Heart left ventricle (tissue), 16 donors: ENCODE measurements around the gene ANKRD34A. TPM values are rescaled to one million over a fixed set of nuclear protein-coding genes. Genes with fewer than 3 reads are reported as not detected.

Experiments
- ATAC-seq, 4 donors: fragments of 200-7000 bp; cut with Tn5 transposase; one replicate each; pipeline ENCODE4 v1.9.1; 2020 to 2022; ENCODE audit warnings: moderate library complexity in 4 of 4, mild to moderate bottlenecking in 3 of 4, moderate number of reproducible peaks in 1 of 4
- DNase-seq, 5 donors: peaks; one replicate each; pipeline ENCODE4 v3.0.0-alpha.2; 2020
- H3K27ac ChIP-seq, 12 donors: fragments of 200-600 bp; sonication (generic) in 4 of 12; one replicate each; pipeline versions ENCODE4 v1.5.0 to v1.8.0; 2016 to 2022; ENCODE audit warnings: mild to moderate bottlenecking in 2 of 12
- H3K27me3 ChIP-seq, 9 donors: fragments of 200-600 bp; sonication (generic) in 2 of 9; one replicate each; pipeline versions ENCODE4 v1.5.1 to v1.8.0; 2016 to 2022; ENCODE audit warnings: mild to moderate bottlenecking in 3 of 9
- H3K36me3 ChIP-seq, 9 donors: fragments of 200-600 bp; sonication (generic) in 2 of 9; one replicate each; pipeline versions ENCODE4 v1.5.0 to v1.8.0; 2018 to 2022; ENCODE audit warnings: mild to moderate bottlenecking in 2 of 9
- H3K4me1 ChIP-seq, 12 donors: fragments of 200-600 bp; sonication (generic) in 4 of 12; one replicate each; pipeline versions ENCODE4 v1.5.0 to v1.8.0; 2016 to 2022; ENCODE audit warnings: mild to moderate bottlenecking in 3 of 12
- H3K4me3 ChIP-seq, 12 donors: fragments of 200-600 bp; sonication (generic) in 4 of 12; one replicate each; pipeline versions ENCODE4 v1.5.0 to v1.8.0; 2017 to 2022; ENCODE audit warnings: mild to moderate bottlenecking in 9 of 12, moderate library complexity in 4 of 12
- H3K9me3 ChIP-seq, 12 donors: fragments of 200-600 bp; sonication (generic) in 4 of 12; one replicate each; pipeline versions ENCODE4 v1.5.0 to v1.8.0; 2016 to 2022; ENCODE audit warnings: mild to moderate bottlenecking in 1 of 12
- CTCF ChIP-seq, 12 donors: fragments of 200-600 bp; sonication (generic) in 4 of 12; IDR thresholded peaks; one replicate each; pipeline versions ENCODE4 v1.5.0 to v1.8.0; 2018 to 2022; ENCODE audit warnings: antibody characterized with exemption in 12 of 12, mild to moderate bottlenecking in 5 of 12
- POLR2A ChIP-seq, 2 donors: fragments of 450-650 bp; IDR thresholded peaks; one replicate each; pipeline ENCODE4 v1.6.1; 2017; ENCODE audit warnings: antibody characterized with exemption in 2 of 2, mild to moderate bottlenecking in 2 of 2, moderate library complexity in 2 of 2
- WGBS, 4 donors: extraction: QIAGEN DNeasy Blood & Tissue Kit in 2 of 4; methylation state at CpG; one replicate each; pipeline versions ENCODE4 v1.1.5 to v1.1.7; 2013 to 2018; 5-methylcytosine and 5-hydroxymethylcytosine counted together
- intact Hi-C, 10 donors: fragments of 100-400 bp; cut with DNase I; formaldehyde crosslinking; loops; one replicate each; pipeline versions ENCODE4 v1.11.1 to v1.14.2; 2022
- polyA plus RNA-seq, 2 donors: library from polyadenylated mRNA; stranded (reverse); fragments of 200-250 nt; gene quantifications; one replicate each; pipeline ENCODE4 v1.2.3, GENCODE V29; 2013
- total RNA-seq, 9 donors: library from RNA; depleted of rRNA in 2 of 9; stranded (reverse); fragments of >200 nt in 2 of 9; fragmentation: NEBNext Ultra II Directional in 3 of 9; extraction: Animal tissue kit (Norgen Biotek cat#: 25700) in 3 of 9; gene quantifications; one replicate each; pipeline versions ENCODE4 v1.1.0 to v1.2.4, GENCODE V29; 2016 to 2023
- donor health status: ischemic (EF 13 %, LVEDD 7.1; RV severe dilation, severe dysfunction).
- donor health status: healthy with polysubstance abuse.
- donor health status: DM: no; HTN: yes; CAD: no.
- donor health status: DM: no; HTN: no; CAD: no.
- donor health status: ischemic (EF 25% LVEDD 6.9; RV normal size, moderate dysfunction).
- donor health status: ischemic (EF 25% LVEDD 5.7; RV mildly dilated, moderate dysfunction).
- donor health status: healthy.
- donor health status: DM: yes; HTN: yes; CAD: no.
- donor health status: ischemic (EF 35%, LVEDD 5.7; RV mildly dilated, moderate dysfunction).
- donor health status: nonischemic (EF 11% LVEDD 7.7; RV severe dilation, severe dysfunction).
- donor health status: DM: yes; HTN: yes; CAD: no.
- donor health status: PGD.
- donor health status: ischemic (EF 29% LVEDD 5.4; RV normal size, mild dysfunction).
- donor health status: nonischemic (EF 23%, LVEDD 6.1; RV moderate dilation, normal function).

ANKRD34A gene
- total and polyA plus RNA-seq, 11 donors: 0.65 to 3.5 (median 1.7) TPM

- no peaks in the 10 kb centered on the region for H3K9me3 ChIP-seq
- WGBS, 4 donors: 72 to 80% (median 78%) methylated on average over 11 of the region's 11 CpGs
- no peak overlapping the region for H3K4me3 ChIP-seq
- TF ChIP-seq POLR2A (IDR thresholded peaks at IDR 0.05) (no peak), CTCF (IDR thresholded peaks at IDR 0.05) (no peak)
- peaks cover 0 to 66% (median 62%) of the 10 kb centered on the region in 9 donors for H3K36me3 ChIP-seq
- peaks cover 0 to 34% (median 23%) of the 10 kb centered on the region in 12 donors for H3K4me1 ChIP-seq
- ATAC-seq (no peak), DNase-seq (no peak)
- intact Hi-C loops: loop anchor here in 5 of 10 donors (5.0 kb wide), 3 partner anchors 55 to 100 kb away; partner anchors contain the start of genes NUDT17 (in 4 of the 5) and PIAS3 (in 1 of the 5)
- no peaks in the 10 kb centered on the region for H3K27me3 ChIP-seq
- no peak overlapping the region for H3K27ac ChIP-seq
Observed at GRCh38 chr1:145912128-145912641, 52.2 kb downstream of the ANKRD34A start.

Other genes starting within 250 kb of the ANKRD34A start
- gene CD160, start 245.1 kb downstream of the ANKRD34A start, total RNA-seq: under 1 TPM in 2 of 9 donors, not detected in 7; 0.64 to 0.79 TPM
- not detected for gene CD160, start 245.1 kb downstream of the ANKRD34A start, polyA plus RNA-seq
- 10 to 100 TPM; 41.4 to 76.5 (median 52.0) TPM for gene RNF115, start 140.5 kb downstream of the ANKRD34A start, total RNA-seq
- gene RNF115, start 140.5 kb downstream of the ANKRD34A start, polyA plus RNA-seq: 10 to 100 TPM; 20.5 to 29.4 TPM
- gene POLR3C, start 140.4 kb downstream of the ANKRD34A start, total RNA-seq: 10 to 100 TPM; 12.5 to 22.4 (median 15.1) TPM
- 10 to 100 TPM in 1 of 2 donors, 1 to 10 TPM in 1; 5.9 to 14.8 TPM for gene POLR3C, start 140.4 kb downstream of the ANKRD34A start, polyA plus RNA-seq
- 10 to 100 TPM in 1 of 9 donors, 1 to 10 TPM in 8; 1.7 to 10.9 (median 4.3) TPM for gene NUDT17, start 118.9 kb downstream of the ANKRD34A start, total RNA-seq
- gene NUDT17, start 118.9 kb downstream of the ANKRD34A start, polyA plus RNA-seq: 1 to 10 TPM in 1 of 2 donors, under 1 TPM in 1; 0.71 to 3.4 TPM
- 10 to 100 TPM; 14.2 to 25.8 (median 15.6) TPM for gene PIAS3, start 105.5 kb downstream of the ANKRD34A start, total RNA-seq
- gene PIAS3, start 105.5 kb downstream of the ANKRD34A start, polyA plus RNA-seq: 10 to 100 TPM; 14.2 to 31.0 TPM
- gene ANKRD35, start 78.7 kb downstream of the ANKRD34A start, total RNA-seq: 1 to 10 TPM in 2 of 9 donors, under 1 TPM in 7; 0.29 to 1.4 (median 0.51) TPM
- 1 to 10 TPM in 1 of 2 donors, under 1 TPM in 1; 0.50 to 1.5 TPM for gene ANKRD35, start 78.7 kb downstream of the ANKRD34A start, polyA plus RNA-seq
- gene ITGA10, start 54.5 kb downstream of the ANKRD34A start, total RNA-seq: 1 to 10 TPM in 7 of 9 donors, under 1 TPM in 2; 0.81 to 5.4 (median 1.3) TPM
- gene ITGA10, start 54.5 kb downstream of the ANKRD34A start, polyA plus RNA-seq: 1 to 10 TPM; 2.4 to 2.6 TPM
- gene PEX11B, start 45.9 kb downstream of the ANKRD34A start, total RNA-seq: 10 to 100 TPM; 17.7 to 27.5 (median 24.5) TPM
- gene PEX11B, start 45.9 kb downstream of the ANKRD34A start, polyA plus RNA-seq: 10 to 100 TPM; 19.6 to 29.8 TPM
- gene RBM8A, start 37.1 kb downstream of the ANKRD34A start, total RNA-seq: 100 to 1,000 TPM in 1 of 9 donors, 10 to 100 TPM in 8; 58.7 to 100 (median 75.7) TPM
- gene RBM8A, start 37.1 kb downstream of the ANKRD34A start, polyA plus RNA-seq: 100 to 1,000 TPM in 1 of 2 donors, 10 to 100 TPM in 1; 57.9 to 186 TPM
- 10 to 100 TPM; 21.7 to 31.5 (median 26.4) TPM for gene LIX1L, start 6.6 kb downstream of the ANKRD34A start, total RNA-seq
- 10 to 100 TPM in 1 of 2 donors, 1 to 10 TPM in 1; 7.0 to 13.4 TPM for gene LIX1L, start 6.6 kb downstream of the ANKRD34A start, polyA plus RNA-seq
- 10 to 100 TPM; 30.2 to 45.7 (median 36.0) TPM for gene POLR3GL, start 115 bp upstream of the ANKRD34A start, total RNA-seq
- 10 to 100 TPM; 45.8 to 69.4 TPM for gene POLR3GL, start 115 bp upstream of the ANKRD34A start, polyA plus RNA-seq
- gene TXNIP, start 32.0 kb upstream of the ANKRD34A start, total RNA-seq: 1,000 to 10,000 TPM in 4 of 9 donors, 100 to 1,000 TPM in 5; 489 to 1,925 (median 1,000) TPM
- gene TXNIP, start 32.0 kb upstream of the ANKRD34A start, polyA plus RNA-seq: 100 to 1,000 TPM; 222 to 597 TPM
- 100 to 1,000 TPM in 3 of 9 donors, 10 to 100 TPM in 6; 21.8 to 125 (median 79.5) TPM for gene HJV, start 57.2 kb upstream of the ANKRD34A start, total RNA-seq
- gene HJV, start 57.2 kb upstream of the ANKRD34A start, polyA plus RNA-seq: 10 to 100 TPM in 1 of 2 donors, under 1 TPM in 1; 0.62 to 37.7 TPM
- 1 to 10 TPM in 4 of 9 donors, under 1 TPM in 5; 0.28 to 2.8 (median 0.96) TPM for gene NBPF10, start 180.2 kb upstream of the ANKRD34A start, total RNA-seq
- under 1 TPM; 0.19 to 0.47 TPM for gene NBPF10, start 180.2 kb upstream of the ANKRD34A start, polyA plus RNA-seq